AG08395 (cell line): Measurements from ENCODE around the gene GIGYF2.
"Not testable (repeated sequence)": the region's sequence is repeated elsewhere in the genome, so short reads cannot be mapped to it uniquely, and the experiment has no call there.

Source experiments
- DNase-seq: peaks from one replicate; pipeline ENCODE4 v3.0.0; 2012; ENCODE audit warnings: mixed read lengths, low spot score

The GIGYF2 gene

DNA sequence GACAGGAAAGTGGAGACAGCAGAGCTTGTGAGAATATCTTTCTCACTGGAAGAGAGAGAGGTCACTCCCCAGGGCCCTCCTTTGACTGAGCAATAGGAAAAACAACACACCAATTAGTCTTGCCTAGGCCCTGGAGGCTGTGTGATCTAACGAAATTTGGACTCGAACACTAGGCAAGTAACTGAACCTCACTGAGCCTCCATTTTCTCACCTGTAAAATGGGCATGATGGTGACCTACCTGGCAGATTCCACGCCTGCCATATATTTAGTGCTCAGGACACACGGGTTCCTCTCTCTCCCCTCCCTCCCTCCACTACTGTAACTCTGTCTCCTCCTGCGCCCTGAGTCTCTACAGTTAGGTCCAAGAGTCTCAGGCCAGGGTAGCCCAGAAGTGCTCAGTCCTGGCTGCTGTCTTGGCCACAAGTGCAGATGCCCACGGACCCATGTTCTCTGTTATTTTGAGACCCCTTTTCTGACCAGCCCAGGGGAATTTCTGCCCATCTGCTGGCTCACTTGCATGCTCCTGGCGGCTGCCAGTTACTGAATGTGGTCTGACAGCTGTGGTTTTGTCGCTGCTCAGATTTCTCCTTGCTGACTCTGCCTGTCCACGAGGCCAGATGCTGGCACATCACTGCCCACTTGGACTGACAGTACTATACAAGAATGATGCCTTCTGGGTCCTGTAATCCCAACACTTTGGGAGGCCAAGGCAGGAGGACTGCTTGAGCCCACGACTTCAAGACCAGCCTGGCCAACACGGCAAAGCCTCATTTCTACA lies 9.6 kb upstream of the GIGYF2 start:
- DNase-seq, result no peak

DNA sequence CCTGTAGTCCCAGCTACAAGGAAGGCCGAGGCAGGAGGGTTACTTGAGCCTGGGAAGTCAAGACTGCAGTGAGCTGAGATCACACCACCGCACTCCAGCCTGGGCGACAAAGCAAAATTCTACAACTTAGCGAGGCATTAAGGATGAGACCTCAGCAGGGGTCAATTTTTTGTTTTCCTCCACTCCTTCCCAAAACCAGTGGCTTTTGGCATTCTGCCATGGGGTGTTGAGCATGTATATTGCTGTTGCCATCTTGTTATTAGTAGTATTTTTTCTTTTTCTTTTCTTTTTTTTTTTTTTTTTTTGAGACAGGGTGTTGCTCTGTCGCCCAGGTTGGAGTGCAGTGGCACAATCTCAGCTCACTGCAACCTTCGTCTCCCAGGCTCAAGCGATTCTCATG lies 8.9 kb upstream of the GIGYF2 start:
- no peak for DNase-seq

DNA sequence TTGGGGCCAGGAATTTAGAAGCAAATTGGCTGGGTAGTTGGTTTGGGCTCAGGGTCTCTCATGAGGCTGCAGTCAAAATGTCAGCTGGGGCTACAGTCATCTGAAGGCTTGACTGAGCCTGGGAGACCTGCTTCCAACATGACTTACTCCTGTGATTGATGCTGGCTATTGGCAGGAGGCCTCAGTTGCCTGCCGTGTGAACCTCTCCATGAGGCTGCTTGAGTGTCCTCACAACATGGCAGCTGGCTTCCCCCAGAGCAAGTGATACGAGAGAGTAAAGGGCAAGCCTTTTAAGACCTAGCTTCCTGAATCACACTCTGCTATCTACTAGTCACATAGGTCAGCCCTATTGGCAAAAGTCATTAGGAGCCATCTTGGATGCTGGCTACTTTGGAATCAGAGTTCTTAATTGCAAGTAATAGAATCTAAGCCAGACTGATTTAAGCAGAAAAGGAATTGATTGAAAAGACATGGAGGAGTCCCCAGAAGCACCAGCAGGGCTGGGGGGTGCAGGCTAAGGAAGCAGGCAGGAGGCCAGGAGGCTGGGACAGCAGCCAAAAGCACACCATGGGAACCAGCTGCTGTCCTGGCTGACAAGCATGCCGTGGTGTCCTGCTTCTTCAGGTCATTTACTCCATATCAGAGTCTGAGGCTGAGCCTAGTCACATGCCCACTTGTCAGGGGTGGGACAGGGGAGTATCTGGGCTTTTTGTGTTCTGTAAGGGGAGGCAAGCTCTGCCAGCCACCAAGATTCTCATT lies 7.8 kb upstream of the GIGYF2 start:
- DNase-seq, result peak; percentile 27

DNA sequence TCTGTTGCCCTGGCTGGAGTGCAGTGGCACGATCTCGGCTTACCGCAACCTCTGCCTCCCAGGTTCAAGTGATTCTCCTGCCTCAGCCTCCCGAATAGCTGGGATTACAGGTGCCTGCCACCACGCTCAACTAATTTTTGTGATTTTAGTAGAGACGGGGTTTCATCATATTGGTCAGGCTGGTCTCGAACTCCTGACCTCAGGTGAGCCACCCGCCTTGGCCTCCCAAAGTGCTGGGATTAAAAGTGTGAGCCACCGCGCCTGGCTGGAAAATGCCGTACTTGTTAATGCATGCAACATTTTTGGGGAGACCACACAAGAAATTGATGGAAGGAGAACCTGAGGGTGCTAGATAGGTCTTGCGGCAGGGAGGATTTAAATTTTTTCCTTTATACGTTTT lies 6.0 kb upstream of the GIGYF2 start:
- not testable (repeated sequence) for DNase-seq

DNA sequence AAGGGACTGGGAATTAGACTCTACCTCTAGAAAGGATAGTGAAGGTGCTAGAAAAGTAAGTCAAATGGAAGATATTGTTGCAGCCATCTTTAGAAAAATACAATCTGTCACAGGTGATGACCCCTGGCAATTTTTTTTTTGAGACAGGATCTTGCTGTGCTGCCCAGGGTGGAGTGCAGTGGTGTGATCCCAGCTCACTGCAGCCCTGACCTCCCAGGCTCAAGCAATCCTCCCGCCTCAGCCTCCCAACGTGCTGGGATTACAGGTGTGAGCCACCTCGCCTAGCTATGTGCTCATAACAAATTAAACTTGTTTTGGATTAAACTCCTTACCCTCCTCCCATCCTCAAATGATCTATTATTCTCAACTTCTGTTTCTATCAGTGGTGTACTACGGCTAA lies 3.8 kb upstream of the GIGYF2 start:
- no peak for DNase-seq

DNA sequence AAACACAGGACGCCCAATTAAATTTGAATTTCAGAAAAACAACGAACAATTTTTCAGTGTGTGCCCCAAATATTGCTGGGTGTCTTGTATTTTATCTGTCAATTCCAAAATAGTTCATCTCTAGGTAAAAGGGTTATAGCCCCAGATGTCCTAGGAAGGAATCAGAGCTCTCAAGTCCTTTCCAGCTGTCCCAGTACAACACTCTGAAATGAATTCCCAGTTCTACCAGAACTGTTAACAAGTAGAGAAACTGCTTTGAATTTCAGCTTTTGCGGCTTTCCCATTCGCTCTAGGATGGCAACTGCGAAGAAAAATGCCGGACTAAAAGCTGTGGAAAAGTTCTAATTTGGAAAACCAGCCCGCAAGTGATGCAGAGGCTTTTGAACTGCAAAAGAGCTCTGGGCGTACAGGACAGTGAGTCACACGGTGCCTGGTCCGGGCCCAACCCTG lies 497 bp upstream of the GIGYF2 start:
- DNase-seq, result no peak

DNA sequence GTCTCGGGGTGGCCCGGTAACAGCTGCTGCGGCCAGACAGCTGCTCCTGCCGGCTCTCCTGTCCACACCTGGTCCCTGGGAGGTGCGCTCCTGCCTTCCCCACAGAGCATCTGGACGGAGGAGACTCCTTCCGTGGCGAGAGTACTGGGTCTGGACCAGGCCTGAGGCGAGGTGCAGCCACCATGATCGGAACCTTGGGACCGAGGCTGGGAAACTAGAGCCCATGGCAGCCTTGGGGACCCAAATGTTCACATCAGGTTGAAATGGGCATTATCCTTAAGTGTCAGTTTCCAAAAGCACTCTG lies 628 bp downstream of the GIGYF2 start:
- no peak for DNase-seq

DNA sequence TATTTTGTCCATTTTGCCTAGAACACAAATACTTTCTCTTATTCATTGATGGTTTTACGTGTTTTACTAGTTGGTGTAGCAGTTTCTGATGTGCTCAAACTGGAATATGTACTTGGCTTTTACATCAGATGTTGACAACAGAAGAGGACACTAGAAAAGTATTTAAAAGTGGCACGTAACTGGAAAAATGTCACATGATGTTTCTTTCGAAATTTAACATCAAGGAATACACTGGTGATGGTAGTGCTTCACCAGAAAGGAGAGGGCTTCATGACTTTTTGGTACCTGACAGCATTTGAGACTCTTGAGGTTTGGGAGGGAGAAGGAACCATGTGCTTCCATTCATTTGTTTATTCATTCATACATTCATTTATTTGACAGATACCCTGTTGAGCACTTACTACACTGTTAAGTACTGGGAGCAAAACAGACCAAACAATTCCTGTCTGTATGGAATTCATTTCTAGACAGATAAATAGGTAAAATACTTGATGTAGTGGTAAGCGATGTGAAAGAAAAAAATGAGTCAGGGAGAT lies 1.5 kb downstream of the GIGYF2 start:
- no peak for DNase-seq

DNA sequence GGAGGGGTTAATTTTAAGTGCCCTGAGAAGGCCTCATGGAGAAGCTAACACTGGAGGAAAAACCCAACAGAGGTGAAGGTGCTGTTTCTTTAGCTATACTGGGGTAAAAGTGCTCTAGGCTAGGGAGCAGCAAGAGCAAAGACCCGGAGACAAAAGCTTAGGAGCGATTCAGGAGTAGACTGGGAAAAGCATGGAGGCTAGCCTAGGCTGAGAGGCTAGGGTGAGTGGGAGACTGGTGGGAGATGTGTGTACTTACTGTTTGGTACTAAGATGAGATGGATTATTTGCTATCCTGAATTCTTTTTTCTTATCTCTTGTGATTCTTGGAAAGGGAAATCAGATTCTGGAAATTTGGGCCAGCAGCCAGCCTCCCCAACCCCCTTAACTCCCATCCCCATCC lies 2.0 kb downstream of the GIGYF2 start:
- DNase-seq, result no peak

DNA sequence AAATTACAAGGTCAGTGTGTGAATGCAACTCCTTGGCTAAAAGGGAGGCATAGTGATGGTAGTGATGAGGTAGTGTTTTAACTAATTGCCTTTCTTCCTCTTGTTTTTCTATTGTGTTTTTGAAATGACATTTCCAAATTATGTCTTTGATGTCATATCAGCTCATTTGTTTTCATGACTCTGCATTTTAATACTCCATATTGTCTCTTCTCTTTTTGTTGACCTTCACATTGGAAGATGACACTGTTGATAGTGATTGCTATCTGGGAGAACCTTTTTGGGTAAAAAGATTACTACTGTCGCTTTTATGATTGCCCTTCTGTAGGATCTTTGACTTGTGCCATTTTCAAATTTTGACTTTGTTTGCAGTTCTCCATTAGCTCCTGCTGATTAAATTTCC lies 3.0 kb downstream of the GIGYF2 start:
- no peak for DNase-seq

DNA sequence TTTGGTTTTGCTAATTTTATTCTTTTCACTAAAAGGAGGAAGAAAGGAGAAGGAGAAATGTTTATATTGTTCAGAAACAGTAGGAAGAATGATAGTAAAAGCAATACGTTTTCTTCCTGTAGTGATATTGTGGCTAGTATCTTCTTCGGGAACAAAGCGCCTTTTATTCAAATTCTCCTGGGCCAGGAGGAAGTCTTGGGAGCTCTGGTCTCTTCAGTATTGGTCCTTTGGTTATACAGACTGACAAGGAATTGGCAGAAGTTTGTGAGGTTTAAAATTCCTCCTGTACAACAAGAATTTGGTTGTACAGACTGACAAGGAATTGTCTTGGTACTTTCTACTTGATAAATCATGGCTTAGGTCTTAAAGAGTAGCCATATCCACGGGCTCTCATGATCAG lies 9.9 kb downstream of the GIGYF2 start:
- DNase-seq, result no peak

DNA sequence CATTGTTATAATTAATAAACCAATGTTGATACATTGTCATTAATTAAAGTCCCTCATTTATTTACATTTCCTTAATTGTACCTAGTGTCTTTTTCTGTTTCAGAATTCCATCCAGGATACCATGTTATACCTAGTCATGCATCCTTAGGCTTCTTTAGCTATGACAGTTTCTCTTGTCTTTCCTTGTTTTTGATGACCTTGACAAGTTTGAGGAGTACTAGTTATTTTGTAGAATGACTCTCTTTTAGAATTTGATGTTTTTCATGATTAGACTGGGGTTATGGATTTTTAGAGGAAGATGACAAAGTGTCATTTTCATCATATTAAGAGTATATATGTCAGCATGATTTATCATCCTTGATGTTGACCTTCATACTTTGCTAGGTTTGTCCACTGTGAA lies 16.4 kb downstream of the GIGYF2 start:
- no peak for DNase-seq

DNA sequence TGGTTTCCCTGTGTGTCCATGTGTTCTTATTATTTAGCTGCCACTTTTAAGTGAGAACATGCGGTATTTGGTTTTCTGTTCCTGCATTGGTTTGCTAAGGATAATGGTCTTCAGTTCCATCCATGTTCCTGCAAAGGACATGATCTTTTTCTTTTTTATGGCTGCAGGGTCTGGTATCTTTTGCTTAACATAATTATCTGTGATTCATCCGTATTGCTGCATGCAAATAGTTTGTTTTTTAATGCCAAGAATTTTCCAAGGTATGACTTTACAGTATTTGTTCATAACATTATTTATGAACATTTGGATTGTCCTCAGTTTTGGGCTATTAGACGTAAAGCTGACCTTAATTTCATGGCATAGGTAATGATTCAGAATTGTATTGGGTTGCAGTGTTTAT lies 17.8 kb downstream of the GIGYF2 start:
- no peak for DNase-seq

DNA sequence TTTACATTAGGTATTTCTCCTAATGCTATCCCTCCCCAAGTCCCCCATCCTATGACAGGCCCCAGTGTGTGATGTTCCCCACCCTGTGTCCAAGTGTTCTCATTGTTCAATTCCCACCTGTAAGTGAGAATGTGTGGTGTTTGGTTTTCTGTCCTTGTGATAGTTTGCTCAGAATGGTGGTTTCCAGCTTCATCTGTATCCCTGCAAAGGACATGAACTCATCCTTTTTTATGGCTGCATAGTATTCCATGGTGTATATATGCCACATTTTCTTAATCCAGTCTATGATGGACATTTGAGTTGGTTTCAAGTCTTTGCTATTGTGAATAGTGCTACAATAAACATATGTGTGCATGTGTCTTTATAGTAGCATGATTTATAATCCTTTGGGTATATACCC lies 22.9 kb downstream of the GIGYF2 start:
- DNase-seq, result not testable (repeated sequence)

DNA sequence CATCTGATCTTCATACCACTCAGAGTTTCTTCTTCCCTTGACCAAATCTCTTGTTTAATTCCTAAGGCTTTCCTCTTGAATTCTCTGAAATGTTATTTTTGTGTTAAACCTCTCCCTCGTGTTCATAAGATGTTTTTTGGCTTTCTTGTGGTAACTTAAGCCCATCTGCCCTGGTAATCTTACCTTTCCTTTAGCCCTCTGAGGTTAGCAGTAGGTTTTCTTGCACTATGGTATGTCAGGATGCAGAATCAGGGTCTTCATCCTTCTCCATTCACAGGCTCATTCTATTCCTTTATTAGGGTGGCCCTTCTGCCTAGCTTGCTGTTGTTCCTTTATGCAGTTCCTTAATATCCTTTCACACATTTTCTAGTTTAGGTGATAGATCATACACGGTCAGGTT lies 24.1 kb downstream of the GIGYF2 start:
- no peak for DNase-seq

DNA sequence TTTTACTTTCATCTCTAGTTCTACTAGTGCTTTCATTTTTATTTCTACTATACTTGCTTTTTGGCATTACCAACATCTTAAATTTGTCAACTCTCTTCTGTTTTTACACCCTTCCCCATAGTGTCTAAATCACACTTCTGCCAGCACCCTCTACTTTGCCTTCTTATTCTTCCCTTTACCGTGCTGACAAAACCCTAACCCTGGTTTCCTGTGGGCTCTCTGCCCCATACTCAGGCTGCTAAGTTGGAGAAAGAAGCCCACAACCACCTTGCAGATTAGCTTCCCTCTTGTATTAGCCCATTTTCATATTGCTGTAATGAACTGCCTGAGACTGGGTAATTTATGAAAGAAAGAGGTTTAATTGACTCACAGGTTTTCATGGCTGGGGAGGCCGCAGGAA lies 24.8 kb downstream of the GIGYF2 start:
- no peak for DNase-seq

DNA sequence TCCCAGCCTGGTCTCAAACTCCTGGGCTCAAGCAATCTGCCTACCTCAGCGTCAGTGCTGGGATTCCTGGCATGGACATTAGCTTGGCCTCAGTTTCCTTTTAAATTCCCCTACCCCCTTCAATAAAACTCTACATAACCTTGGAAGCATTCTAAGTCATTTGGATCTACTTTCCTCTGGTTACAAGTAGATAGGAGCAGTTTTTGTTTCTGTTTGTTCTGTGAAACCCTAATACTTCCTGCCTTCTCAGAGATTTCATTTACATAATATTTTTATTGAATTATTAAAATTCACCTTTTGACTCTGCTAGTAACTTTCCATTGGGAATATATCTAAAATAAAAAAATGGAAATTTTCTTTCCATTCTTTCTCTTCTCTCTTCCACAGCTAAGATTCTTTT lies 25.9 kb downstream of the GIGYF2 start:
- no peak for DNase-seq

DNA sequence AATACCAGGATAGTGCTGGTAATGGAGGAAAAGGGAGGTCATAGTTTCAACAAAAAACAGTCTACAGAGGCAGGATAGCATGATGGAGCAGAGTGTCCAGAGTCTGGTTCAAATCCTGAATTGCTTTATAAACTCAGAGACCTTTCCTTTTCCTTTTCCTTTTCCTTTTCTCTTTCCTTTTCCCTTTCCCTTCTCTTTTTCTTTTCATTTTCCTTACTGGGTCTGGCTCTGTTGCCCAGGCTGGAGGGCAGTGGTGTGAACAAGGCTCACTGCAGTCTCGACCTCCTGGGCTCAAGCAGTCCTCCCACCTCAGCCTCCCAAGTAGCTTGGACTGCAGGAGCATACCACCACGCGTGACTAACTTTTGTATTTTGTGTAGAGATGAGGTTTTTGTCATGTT lies 31.7 kb downstream of the GIGYF2 start:
- DNase-seq, result no peak

DNA sequence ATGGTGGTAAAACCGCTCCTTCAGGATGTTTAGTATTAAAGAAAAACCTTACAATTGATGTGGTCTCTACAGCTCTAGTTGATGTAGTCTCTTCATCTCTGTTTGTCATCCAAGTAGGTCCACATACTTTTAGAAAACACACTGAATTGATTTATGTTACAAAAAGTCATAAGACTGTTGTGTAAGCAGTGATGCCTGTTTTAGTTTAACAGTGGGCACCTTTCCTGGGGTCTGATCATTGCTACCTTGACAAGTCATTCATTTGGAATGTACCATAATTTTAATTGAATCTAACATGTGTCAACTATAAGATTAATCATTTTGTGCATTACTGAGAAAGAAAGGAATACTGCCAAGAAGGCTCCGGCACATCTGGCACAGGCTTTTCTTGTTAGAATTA lies 34.3 kb downstream of the GIGYF2 start:
- DNase-seq, result no peak

DNA sequence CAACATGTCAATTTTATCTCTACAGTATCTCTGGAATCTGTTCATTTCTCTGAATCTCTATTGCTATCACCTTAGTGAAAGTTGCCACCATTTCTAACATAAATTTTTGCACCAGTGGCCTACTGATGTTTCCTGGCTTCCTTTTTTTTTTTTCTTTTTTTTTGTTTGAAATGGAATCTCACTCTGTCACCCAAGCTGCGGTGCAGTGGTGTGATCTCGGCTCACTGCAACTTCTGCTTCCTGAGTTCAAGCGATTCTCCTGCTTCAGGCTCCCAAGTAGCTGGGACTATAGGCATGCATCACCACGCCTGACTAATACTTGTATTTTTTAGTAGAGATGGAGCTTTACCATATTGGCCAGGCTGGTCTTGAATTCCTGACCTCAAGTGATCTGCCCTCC lies 44.2 kb downstream of the GIGYF2 start:
- no peak for DNase-seq

DNA sequence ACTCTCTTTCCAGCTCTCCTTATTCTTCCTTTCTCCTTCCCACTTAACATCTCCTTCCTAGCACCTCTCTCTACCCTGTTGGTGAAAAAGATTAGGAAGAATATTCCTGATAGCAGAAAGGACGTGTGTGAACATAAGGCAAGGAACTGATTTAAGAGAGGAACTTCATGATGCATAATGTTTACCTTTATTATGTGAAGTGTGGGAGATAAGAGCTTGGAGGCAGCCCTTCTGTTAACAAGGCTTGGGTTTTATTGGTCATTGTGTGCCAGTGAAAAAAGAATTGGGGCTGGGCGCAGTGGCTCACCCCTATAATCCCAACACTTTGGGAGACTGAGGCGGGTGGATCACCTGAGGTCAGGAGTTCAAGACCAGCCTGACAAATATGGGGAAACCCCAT lies 44.8 kb downstream of the GIGYF2 start:
- DNase-seq, result no peak

DNA sequence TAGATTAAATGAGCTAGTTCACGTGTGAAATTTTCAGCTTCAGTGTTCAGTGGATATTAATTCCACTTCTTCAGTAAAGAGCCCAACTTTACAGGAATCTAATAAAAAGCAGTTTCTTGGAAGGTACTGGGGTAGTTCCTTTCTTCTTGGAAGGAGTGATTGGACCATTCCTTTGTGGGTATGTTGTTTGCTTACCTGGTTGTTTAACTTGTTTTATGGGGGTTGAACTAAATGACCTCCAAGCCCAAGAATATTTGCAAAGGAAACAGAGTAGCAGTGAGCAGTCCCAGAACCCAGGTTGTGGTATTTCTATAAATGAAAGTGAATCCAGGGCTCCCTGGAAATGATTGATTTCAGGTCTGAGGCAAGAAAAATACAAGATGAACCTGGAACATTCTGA lies 47.8 kb downstream of the GIGYF2 start:
- no peak for DNase-seq

DNA sequence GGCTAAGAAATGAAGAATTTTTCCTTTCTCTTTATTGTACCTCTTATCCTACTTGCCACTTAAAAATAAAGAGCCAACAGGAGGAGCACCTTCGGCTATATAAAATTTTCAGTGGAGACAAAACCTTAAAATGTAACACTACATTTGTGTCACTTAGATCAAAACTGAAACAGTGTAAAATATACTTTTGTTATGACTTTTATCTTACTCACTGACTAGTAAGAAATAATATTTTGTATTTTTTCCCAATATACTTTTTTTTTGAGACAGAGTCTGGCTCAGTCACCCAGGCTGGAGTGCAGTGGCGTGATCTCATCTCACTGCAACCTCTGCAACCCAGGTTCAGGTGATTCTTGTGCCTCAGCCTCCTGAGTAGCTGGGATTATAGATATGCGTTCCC lies 50.9 kb downstream of the GIGYF2 start:
- no peak for DNase-seq

DNA sequence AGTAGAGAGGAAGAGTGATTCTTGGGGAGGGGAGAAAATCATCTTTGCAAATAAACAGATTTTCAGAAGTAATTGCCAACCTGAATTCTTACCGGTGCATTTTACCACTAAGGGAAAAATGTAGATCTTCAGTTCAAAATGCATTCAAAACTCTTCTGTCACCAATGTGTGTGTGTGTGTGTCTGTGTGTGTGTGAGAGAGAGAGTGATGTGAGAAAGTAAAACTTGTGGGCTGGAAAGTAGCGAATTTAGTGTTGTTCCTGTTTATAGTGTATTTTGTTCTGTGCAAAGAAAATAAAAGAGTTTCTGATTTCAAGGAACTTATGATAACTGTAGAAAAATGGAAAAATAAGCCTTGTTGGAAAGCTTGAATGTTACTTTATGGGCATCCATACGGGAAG lies 52.2 kb downstream of the GIGYF2 start:
- DNase-seq, result no peak
